Prostate gland (tissue), 2 donors: ENCODE results near the gene MYO1H.

Source experiments
- CTCF ChIP-seq, 4 experiments: fragments of 200-600 bp in 2 of 4; fragments of 450-650 bp in 2 of 4; sonication (generic) in 2 of 4; IDR thresholded peaks; 1 replicate in 3 of 4; 2 replicates in 1 of 4; pipeline ENCODE4 v1.5.1; 2016 to 2019; ENCODE audit warnings: antibody characterized with exemption in 4 of 4, mild to moderate bottlenecking in 2 of 4, moderate library complexity in 2 of 4
- POLR2A ChIP-seq: fragments of 450-650 bp; IDR thresholded peaks from one replicate; pipeline ENCODE4 v1.6.1; 2016; ENCODE audit warnings: antibody characterized with exemption, mild to moderate bottlenecking
- POLR2AphosphoS5 ChIP-seq: sonication (generic); formaldehyde crosslinking; IDR thresholded peaks from one replicate; pipeline ENCODE4 v1.6.1; 2017; ENCODE audit warnings: antibody characterized with exemption

GRCh38 chr12:109443794-109444193, 96.1 kb downstream of the MYO1H start:
- TF ChIP-seq CTCF (IDR thresholded peaks at IDR 0.05) (no peak), POLR2A (no peak), POLR2AphosphoS5 (no peak)
